Chondrocyte (in vitro differentiated cells): ENCODE data around the gene CNOT9. TPM values are rescaled to one million over a fixed set of nuclear protein-coding genes. Genes with fewer than 3 reads are reported as not detected.
A peak's percentile ranks its signal among the peaks of the same experiment; 100 is the strongest.

Source experiments
- DNase-seq: peaks from one replicate; pipeline ENCODE4 v3.0.0; 2021; ENCODE audit warnings: mixed read lengths, low spot score
- H3K27ac Mint-ChIP-seq: one replicate; pipeline ENCODE4 v1.8.0; 2021; ENCODE audit warnings: mild to moderate bottlenecking, moderate library complexity, mixed read lengths; ENCODE audit not compliant: unreplicated experiment
- H3K27me3 Mint-ChIP-seq: 2 replicates; pipeline ENCODE4 v1.8.0; 2021; ENCODE audit warnings: low read depth, mixed read lengths
- H3K36me3 Mint-ChIP-seq: 2 replicates; pipeline ENCODE4 v1.8.0; 2021; ENCODE audit warnings: low read depth, mixed read lengths
- H3K4me1 Mint-ChIP-seq: 2 replicates; pipeline ENCODE4 v1.8.0; 2021; ENCODE audit warnings: low read depth, mild to moderate bottlenecking, mixed read lengths
- H3K4me3 Mint-ChIP-seq: one replicate; pipeline ENCODE4 v1.8.0; 2021; ENCODE audit warnings: mild to moderate bottlenecking, moderate library complexity, mixed read lengths; ENCODE audit not compliant: unreplicated experiment
- H3K9me3 Mint-ChIP-seq: 2 replicates; pipeline ENCODE4 v1.8.0; 2021; ENCODE audit warnings: low read depth, mixed read lengths
- CTCF ChIP-seq: fragments of 200-600 bp; sonication (generic); IDR thresholded peaks from 2 replicates; pipeline ENCODE4 v1.5.0; 2021; ENCODE audit warnings: antibody characterized with exemption, mild to moderate bottlenecking, moderate library complexity
- total RNA-seq: library from RNA; stranded (reverse); gene quantifications from 3 replicates; pipeline ENCODE4 v1.2.1, GENCODE V29; 2021

The CNOT9 gene
- total RNA-seq, 1 donor from 2014 or later: 32.4 TPM

DNA sequence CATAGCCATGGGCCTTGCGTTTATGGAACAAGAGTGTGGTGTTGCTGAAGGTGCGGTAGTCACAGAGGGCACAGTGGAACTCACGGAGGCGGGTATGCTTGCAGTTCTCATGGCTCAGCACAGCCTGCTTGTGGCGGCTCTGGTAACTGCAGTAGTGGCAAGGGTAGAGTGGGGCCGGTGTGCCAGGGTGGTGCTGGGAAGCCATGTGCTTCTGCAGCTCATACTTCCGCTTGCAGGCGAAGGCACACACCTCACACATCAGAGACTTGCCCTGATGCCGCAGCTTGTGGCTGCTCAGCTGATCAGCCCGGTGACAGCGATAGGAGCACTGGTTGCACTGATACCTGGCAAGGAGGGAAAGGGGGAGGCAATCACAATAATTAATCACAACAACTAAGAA is 76.1 kb downstream of the CNOT9 start:
- peaks cover 28% of the 10 kb centered on the region for H3K36me3 Mint-ChIP-seq
- no peaks in the 10 kb centered on the region for H3K27me3 Mint-ChIP-seq
- no peak overlapping the region for H3K27ac Mint-ChIP-seq
- no peaks in the 10 kb centered on the region for H3K9me3 Mint-ChIP-seq
- no peaks in the 10 kb centered on the region for H3K4me1 Mint-ChIP-seq
- DNase-seq: no peak
- no peak for TF ChIP-seq CTCF
- H3K4me3 Mint-ChIP-seq: no peak overlapping the region

DNA sequence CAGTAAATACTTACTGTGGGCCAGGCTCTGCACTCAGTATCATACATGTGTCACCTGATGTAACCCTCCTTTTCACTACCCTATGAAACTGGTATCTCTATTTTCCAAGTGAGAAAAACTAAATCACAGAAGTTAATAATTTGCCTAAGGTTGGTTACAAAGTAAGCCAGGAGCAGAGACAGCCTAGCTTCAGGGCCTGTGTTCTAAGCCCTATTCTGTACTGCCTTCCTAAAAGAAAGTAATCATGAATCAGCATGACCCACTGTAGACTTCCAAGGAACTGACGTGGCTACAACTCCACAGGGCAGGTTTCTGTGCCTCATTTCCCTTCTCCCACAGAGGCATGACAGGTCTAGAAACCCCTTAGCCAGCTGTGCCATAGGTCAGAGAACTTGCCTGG is 76.5 kb downstream of the CNOT9 start:
- DNase-seq: no peak

More for the DNA sequence above, 76.5 kb downstream of the CNOT9 start:
- H3K9me3 Mint-ChIP-seq: no peaks in the 10 kb centered on the region
- H3K27ac Mint-ChIP-seq: peak overlapping the region; percentile 45
- no peak overlapping the region for H3K4me3 Mint-ChIP-seq
- peaks cover 28% of the 10 kb centered on the region for H3K36me3 Mint-ChIP-seq
- H3K27me3 Mint-ChIP-seq: no peaks in the 10 kb centered on the region
- no peak for TF ChIP-seq CTCF
- H3K4me1 Mint-ChIP-seq: no peaks in the 10 kb centered on the region

Other genes with a start within 250 kb of the CNOT9 start
- not detected in 3 replicates for gene CATIP, start 212.0 kb upstream of the CNOT9 start, total RNA-seq
- gene SLC11A1, start 186.6 kb upstream of the CNOT9 start, total RNA-seq: 0.08 to 0.15 TPM (median 0.10 TPM) in 3 replicates
- gene CTDSP1, start 169.0 kb upstream of the CNOT9 start, total RNA-seq: 85.0 to 97.8 TPM (median 95.3 TPM) in 3 replicates
- gene VIL1, start 149.7 kb upstream of the CNOT9 start, total RNA-seq: not detected in 3 replicates
- gene USP37, start 488 bp upstream of the CNOT9 start, total RNA-seq: 9.5 to 14.6 TPM (median 10.0 TPM) in 3 replicates
- 4.1 to 8.6 TPM (median 5.0 TPM) in 3 replicates for gene PLCD4, start 39.1 kb downstream of the CNOT9 start, total RNA-seq
- gene ZNF142, start 90.8 kb downstream of the CNOT9 start, total RNA-seq: 26.5 to 34.3 TPM (median 26.6 TPM) in 3 replicates
- 24.5 to 44.9 TPM (median 30.0 TPM) in 3 replicates for gene BCS1L, start 90.8 kb downstream of the CNOT9 start, total RNA-seq
- gene RNF25, start 103.2 kb downstream of the CNOT9 start, total RNA-seq: 30.4 to 35.4 TPM (median 33.4 TPM) in 3 replicates
- gene STK36, start 103.2 kb downstream of the CNOT9 start, total RNA-seq: 42.1 to 63.2 TPM (median 42.7 TPM) in 3 replicates
- gene TTLL4, start 142.0 kb downstream of the CNOT9 start, total RNA-seq: 20.3 to 21.3 TPM (median 20.7 TPM) in 3 replicates
- gene CYP27A1, start 213.3 kb downstream of the CNOT9 start, total RNA-seq: 1.7 to 5.2 TPM (median 4.7 TPM) in 3 replicates